ENCODE results near the gene BCL11B. TPM values are rescaled to one million over a fixed set of nuclear protein-coding genes. Genes with fewer than 3 reads are reported as not detected.

BCL11B gene
- total RNA-seq, 1 donor from 2014 or later, result 0.20 TPM

Other genes starting within 250 kb of the BCL11B start
- 99.1 TPM for gene SETD3, start 208.7 kb upstream of the BCL11B start, total RNA-seq
- gene CCNK, start 209.2 kb upstream of the BCL11B start, total RNA-seq, result 37.5 TPM

All from left ventricle myocardium superior (tissue), 1 donor.